Osteoblast (primary cell): ENCODE data around the gene THTPA. TPM values are rescaled to one million over a fixed set of nuclear protein-coding genes. Genes with fewer than 3 reads are reported as not detected.
A peak's percentile ranks its signal among the peaks of the same experiment; 100 is the strongest.

Source experiments
- DNase-seq: peaks from one replicate; pipeline ENCODE4 v3.0.0; 2011; ENCODE audit warnings: low spot score, mixed read lengths; ENCODE audit not compliant: insufficient read length; ENCODE audit errors: missing footprints
- H2AFZ ChIP-seq: 2 replicates; pipeline ENCODE4 v1.6.0; 2011; ENCODE audit warnings: mild to moderate bottlenecking, low read length
- H3K27ac ChIP-seq: 2 replicates; pipeline ENCODE4 v1.5.1; 2011; ENCODE audit warnings: mild to moderate bottlenecking, low read depth, low read length, moderate library complexity
- H3K27me3 ChIP-seq: 2 replicates; pipeline ENCODE4 v1.6.0; 2012; ENCODE audit warnings: mild to moderate bottlenecking, control low read depth, inconsistent platforms, low read length, moderate library complexity; ENCODE audit not compliant: insufficient read depth
- H3K36me3 ChIP-seq: 2 replicates; pipeline ENCODE4 v1.5.1; 2011; ENCODE audit warnings: mild to moderate bottlenecking, low read length, control low read depth, moderate library complexity; ENCODE audit not compliant: insufficient read depth
- H3K4me1 ChIP-seq: 2 replicates; pipeline ENCODE4 v1.5.1; 2011; ENCODE audit warnings: mild to moderate bottlenecking, low read length, control low read depth, moderate library complexity; ENCODE audit not compliant: insufficient read depth
- H3K4me2 ChIP-seq: 2 replicates; pipeline ENCODE4 v1.6.0; 2011; ENCODE audit warnings: mild to moderate bottlenecking, low read length; ENCODE audit not compliant: insufficient read depth
- H3K4me3 ChIP-seq: fragments of 200-600 bp; sonication (generic); 3 replicates; pipeline ENCODE4 v1.5.1; 2012; ENCODE audit warnings: mild to moderate bottlenecking, low read length, inconsistent platforms; ENCODE audit not compliant: insufficient read depth
- H3K79me2 ChIP-seq: 2 replicates; pipeline ENCODE4 v1.6.0; 2012; ENCODE audit warnings: mild to moderate bottlenecking, low read length, control low read depth, inconsistent platforms; ENCODE audit not compliant: insufficient read depth
- H3K9me3 ChIP-seq: 2 replicates; pipeline ENCODE4 v1.5.1; 2011; ENCODE audit warnings: low read depth, low read length, control low read depth
- H4K20me1 ChIP-seq: 2 replicates; pipeline ENCODE4 v1.6.0; 2012; ENCODE audit warnings: mild to moderate bottlenecking, low read length, control low read depth; ENCODE audit not compliant: insufficient read depth
- CTCF ChIP-seq: IDR thresholded peaks from 2 replicates; pipeline ENCODE4 v1.5.1; 2011; ENCODE audit warnings: mild to moderate bottlenecking, low read depth, low read length, moderate library complexity; ENCODE audit errors: extremely low read depth
- total RNA-seq: library from RNA; depleted of rRNA; stranded (reverse); fragments of >200 nt; gene quantifications from 2 replicates; pipeline ENCODE4 v1.2.3, GENCODE V29; 2012

THTPA gene
- total RNA-seq, 1 donor = 27.5 TPM

- peak; percentile 79 for DNase-seq
These were observed 32.6 kb upstream of the THTPA start for GRCh38 chr14:23523229-23524016.

GRCh38 chr14:23524954-23525353, 31.1 kb upstream of the THTPA start:
- no peaks in the 10 kb centered on the region for H3K4me1 ChIP-seq

More at GRCh38 chr14:23523229-23524016, 32.6 kb upstream of the THTPA start:
- TF ChIP-seq CTCF = no peak
- Histone ChIP-seq H3K79me2 (no peaks in the 10 kb centered on the region), H3K4me1 (no peaks in the 10 kb centered on the region), H3K4me2 (no peak overlapping the region), H3K27me3 (no peaks in the 10 kb centered on the region), H2AFZ (no peak overlapping the region), H3K27ac (no peak overlapping the region), H4K20me1 (no peaks in the 10 kb centered on the region), H3K4me3 (no peak overlapping the region), H3K9me3 (no peaks in the 10 kb centered on the region), H3K36me3 (peaks cover 3% of the 10 kb centered on the region)

GRCh38 chr14:23525611-23526010, 30.5 kb upstream of the THTPA start:
- Histone ChIP-seq H2AFZ (no peak overlapping the region), H4K20me1 (no peaks in the 10 kb centered on the region), H3K4me1 (no peaks in the 10 kb centered on the region), H3K4me2 (no peak overlapping the region), H3K9me3 (no peaks in the 10 kb centered on the region), H3K36me3 (peaks cover 3% of the 10 kb centered on the region), H3K27me3 (no peaks in the 10 kb centered on the region), H3K4me3 (no peak overlapping the region), H3K27ac (no peak overlapping the region), H3K79me2 (no peaks in the 10 kb centered on the region)
- DNase-seq = peak; percentile 35
- no peak for TF ChIP-seq CTCF

More at GRCh38 chr14:23524954-23525353, 31.1 kb upstream of the THTPA start:
- no peak for TF ChIP-seq CTCF
- no peak overlapping the region for H3K4me3 ChIP-seq
- peak; percentile 45 for DNase-seq
- H2AFZ ChIP-seq = no peak overlapping the region
- H3K36me3 ChIP-seq = peaks cover 3% of the 10 kb centered on the region
- no peaks in the 10 kb centered on the region for H3K27me3 ChIP-seq
- H4K20me1 ChIP-seq = no peaks in the 10 kb centered on the region
- H3K79me2 ChIP-seq = no peaks in the 10 kb centered on the region
- H3K4me2 ChIP-seq = no peak overlapping the region
- H3K27ac ChIP-seq = no peak overlapping the region
- H3K9me3 ChIP-seq = no peaks in the 10 kb centered on the region

GRCh38 chr14:23528555-23528954, 27.5 kb upstream of the THTPA start:
- peak; percentile 86 for DNase-seq
- TF ChIP-seq CTCF = peak; percentile 39
- Histone ChIP-seq H3K27ac (no peak overlapping the region), H3K27me3 (no peaks in the 10 kb centered on the region), H3K4me1 (no peaks in the 10 kb centered on the region), H3K4me3 (no peak overlapping the region), H4K20me1 (no peaks in the 10 kb centered on the region), H3K79me2 (no peaks in the 10 kb centered on the region), H3K4me2 (no peak overlapping the region), H3K36me3 (peaks cover 3% of the 10 kb centered on the region), H2AFZ (no peak overlapping the region), H3K9me3 (no peaks in the 10 kb centered on the region)
